IPS DF 6.9 (cell line): ENCODE data around the gene FADS2.

ENCODE experiments used
- DNase-seq: peaks from one replicate; pipeline ENCODE4 v3.0.0-alpha.2; 2013; ENCODE audit warnings: low read depth, low spot score
- H3K27ac ChIP-seq: one replicate; pipeline ENCODE4 v1.5.1; 2013; ENCODE audit warnings: low read length, control low read depth
- H3K27me3 ChIP-seq: 2 replicates; pipeline ENCODE4 v1.6.1; 2013; ENCODE audit warnings: mild to moderate bottlenecking, low read length; ENCODE audit not compliant: control insufficient read depth, insufficient read depth
- H3K36me3 ChIP-seq: 2 replicates; pipeline ENCODE4 v1.6.1; 2013; ENCODE audit warnings: low read length; ENCODE audit not compliant: control insufficient read depth, insufficient read depth
- H3K4me1 ChIP-seq: 2 replicates; pipeline ENCODE4 v1.6.1; 2013; ENCODE audit warnings: low read length; ENCODE audit not compliant: control insufficient read depth, insufficient read depth
- H3K4me3 ChIP-seq: 2 replicates; pipeline ENCODE4 v1.5.1; 2013; ENCODE audit warnings: mild to moderate bottlenecking, low read length
- H3K9me3 ChIP-seq: 2 replicates; pipeline ENCODE4 v1.6.1; 2013; ENCODE audit warnings: low read length, inconsistent platforms; ENCODE audit not compliant: control insufficient read depth, insufficient read depth
- WGBS: extraction: QIAGEN DNeasy Blood & Tissue Kit; methylation state at CpG from one replicate; pipeline ENCODE4 v1.1.7; 2013; ENCODE audit warnings: mixed read lengths, missing lambda C conversion rate; ENCODE audit not compliant: insufficient read length, insufficient coverage; 5-methylcytosine and 5-hydroxymethylcytosine counted together

The FADS2 gene

DNA sequence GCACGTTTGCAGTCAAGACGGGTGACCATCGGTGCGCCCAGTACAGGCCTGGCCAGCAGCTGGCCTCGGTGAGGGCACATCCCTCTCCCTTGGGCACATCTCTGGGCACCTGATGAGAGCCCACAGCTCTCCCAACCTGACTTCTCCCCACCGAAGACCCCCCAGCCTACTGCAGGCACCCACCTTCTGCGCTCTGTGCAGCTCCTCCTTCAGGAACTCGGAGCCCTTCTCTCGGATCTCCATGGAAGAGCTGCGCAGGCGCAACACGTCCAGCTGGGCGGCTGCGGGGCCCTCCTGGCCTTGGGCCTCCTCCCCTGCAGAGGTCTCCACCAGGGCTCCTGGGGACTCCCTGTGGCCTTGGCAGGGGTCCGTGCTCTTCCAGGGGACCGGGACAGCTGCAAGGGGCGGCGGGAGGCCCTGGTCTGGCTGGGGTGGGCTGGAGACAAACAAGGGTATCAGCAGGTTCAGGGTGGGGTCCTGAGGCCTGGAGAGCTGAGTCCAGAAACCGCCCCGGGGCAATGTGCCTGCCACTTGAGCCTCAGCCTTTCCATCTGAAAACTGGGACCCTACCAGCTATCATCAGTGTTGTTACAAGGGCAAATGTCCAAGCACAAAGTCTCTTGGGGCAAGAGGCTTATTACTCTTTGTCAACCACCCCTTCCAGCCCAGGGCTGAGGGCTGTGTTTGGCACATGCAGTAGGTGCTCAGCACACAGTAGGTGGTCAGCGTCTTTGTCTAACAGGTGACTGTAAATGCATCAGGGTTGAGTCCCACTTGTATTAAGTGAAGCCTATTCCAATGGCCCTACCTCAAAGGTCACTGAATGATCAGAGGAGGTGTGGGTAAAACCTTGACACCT, 80.0 kb downstream of the FADS2 start:
- no peak overlapping the region for H3K4me3 ChIP-seq
- no peaks in the 10 kb centered on the region for H3K4me1 ChIP-seq
- no peaks in the 10 kb centered on the region for H3K9me3 ChIP-seq
- no CpG with 5 or more reads among the region's 21 CpGs for whole genome bisulfite sequencing
- no peaks in the 10 kb centered on the region for H3K27me3 ChIP-seq
- no peak for DNase-seq
- H3K36me3 ChIP-seq = no peaks in the 10 kb centered on the region
- H3K27ac ChIP-seq = no peak overlapping the region

DNA sequence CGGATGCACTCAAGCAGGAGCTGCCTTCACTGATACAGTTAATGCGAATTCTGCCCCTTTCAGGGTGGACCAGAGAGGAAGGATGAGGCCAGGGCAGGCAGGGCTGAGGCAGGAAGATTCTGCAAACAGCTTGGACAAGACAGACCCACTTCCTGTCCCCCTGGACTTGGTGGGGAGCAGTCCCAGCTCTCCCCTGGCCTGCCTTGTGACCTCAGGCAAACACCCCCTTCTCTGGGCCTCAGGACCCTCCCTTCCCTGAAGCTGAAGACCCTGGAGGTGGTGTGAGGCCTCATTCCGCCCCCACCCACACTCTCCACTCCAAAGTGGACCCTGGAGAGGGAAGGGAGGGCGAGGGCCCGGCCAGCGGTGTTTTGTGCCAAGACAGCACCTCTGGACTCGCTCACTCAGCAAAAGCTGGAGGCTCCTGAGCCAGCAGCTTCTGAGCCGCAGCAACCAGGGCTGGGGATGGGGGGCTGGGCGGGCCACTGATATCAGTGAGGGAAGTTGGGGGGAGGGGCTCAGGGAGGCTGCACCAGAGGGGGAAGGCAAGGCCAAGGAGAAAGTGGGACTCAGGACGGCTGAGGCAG, 80.7 kb downstream of the FADS2 start:
- no peaks in the 10 kb centered on the region for H3K4me1 ChIP-seq
- WGBS = no CpG with 5 or more reads among the region's 10 CpGs
- H3K27me3 ChIP-seq = no peaks in the 10 kb centered on the region
- DNase-seq = no peak
- H3K9me3 ChIP-seq = no peaks in the 10 kb centered on the region
- no peaks in the 10 kb centered on the region for H3K36me3 ChIP-seq
- no peak overlapping the region for H3K4me3 ChIP-seq
- H3K27ac ChIP-seq = no peak overlapping the region

DNA sequence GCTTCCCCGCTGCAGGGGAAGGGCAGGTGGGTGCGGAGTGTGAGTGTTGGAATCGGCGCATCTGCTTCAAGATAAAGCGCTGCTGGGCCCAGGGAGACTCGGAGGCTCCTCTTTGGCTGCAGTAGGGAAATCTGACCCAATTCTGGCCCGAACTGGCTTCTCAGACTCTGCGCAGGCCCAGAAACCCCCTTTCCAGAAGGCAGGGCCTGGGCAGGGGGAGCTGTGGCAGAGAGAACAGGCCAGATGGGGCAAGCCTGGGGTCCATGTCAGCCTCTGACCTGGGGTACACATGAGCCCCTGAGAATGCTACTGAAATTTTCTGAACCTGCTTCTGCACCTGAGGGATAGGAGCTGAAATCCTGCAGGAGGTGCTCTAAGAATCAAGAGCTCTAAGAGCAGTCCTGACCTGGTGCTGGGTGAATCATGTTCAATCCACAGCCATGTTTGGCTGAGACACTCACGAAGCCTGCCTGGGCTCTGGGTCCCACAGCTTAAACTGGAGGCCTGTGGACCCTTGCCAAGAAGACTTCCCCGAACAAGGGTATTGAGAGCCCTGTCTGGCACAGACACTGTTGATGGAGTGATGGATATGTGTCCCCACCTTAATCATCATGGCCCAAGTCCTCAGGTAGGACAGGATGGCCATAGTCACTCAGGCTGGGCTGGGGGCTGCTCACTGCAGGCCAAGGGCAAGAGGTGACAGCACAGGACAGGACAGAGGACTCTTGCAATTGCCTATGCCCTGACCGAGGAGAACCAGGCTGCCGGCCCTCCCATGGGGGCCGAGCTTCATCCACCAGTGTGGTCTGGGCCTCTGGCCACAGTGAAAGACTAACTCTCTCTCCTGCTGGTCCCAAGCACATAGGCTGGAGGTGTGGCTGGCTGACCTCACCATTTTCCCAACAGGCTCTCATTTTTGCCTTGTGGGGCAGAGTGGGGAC, 82.4 kb downstream of the FADS2 start:
- H3K27me3 ChIP-seq = no peaks in the 10 kb centered on the region
- no peaks in the 10 kb centered on the region for H3K36me3 ChIP-seq
- no peak overlapping the region for H3K27ac ChIP-seq
- no CpG with 5 or more reads among the region's 13 CpGs for WGBS
- H3K9me3 ChIP-seq = no peaks in the 10 kb centered on the region
- no peak overlapping the region for H3K4me3 ChIP-seq
- no peak for DNase-seq
- no peaks in the 10 kb centered on the region; the same call in 1 of the 2 replicates for H3K4me1 ChIP-seq

DNA sequence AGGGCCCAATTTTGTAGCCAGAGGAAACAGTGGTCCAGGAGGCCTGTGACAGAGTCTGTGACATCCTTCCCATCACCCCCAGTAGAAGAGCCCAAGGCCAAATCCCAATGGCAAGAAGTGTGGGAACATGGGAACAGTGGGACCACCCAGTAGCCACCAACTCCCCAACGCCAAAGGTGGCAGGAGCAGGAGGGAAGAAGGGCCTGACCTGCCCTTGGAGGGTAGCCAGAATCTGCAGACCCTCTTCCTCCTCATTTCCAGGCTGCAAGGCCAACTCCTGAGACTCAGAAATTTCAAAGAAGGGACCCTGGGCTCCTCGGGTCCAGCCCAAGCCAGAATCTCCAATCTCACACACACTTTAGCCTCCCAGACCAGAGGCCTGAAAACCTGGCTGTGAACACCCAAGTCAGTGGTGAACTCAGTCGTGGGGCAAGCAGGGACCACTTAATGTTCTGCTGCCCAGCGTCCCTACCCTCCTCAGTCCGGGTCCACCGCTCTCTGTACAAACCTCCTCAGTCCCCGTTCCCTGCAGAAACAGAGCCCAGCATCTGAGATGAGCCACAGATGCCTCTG, 83.1 kb downstream of the FADS2 start:
- H3K36me3 ChIP-seq = no peaks in the 10 kb centered on the region
- H3K27ac ChIP-seq = no peak overlapping the region
- H3K4me3 ChIP-seq = no peak overlapping the region
- no peaks in the 10 kb centered on the region for H3K9me3 ChIP-seq
- H3K4me1 ChIP-seq = no peaks in the 10 kb centered on the region; the same call in 1 of the 2 replicates
- no peaks in the 10 kb centered on the region for H3K27me3 ChIP-seq
- no CpG with 5 or more reads among the region's 7 CpGs for WGBS
- no peak for DNase-seq

DNA sequence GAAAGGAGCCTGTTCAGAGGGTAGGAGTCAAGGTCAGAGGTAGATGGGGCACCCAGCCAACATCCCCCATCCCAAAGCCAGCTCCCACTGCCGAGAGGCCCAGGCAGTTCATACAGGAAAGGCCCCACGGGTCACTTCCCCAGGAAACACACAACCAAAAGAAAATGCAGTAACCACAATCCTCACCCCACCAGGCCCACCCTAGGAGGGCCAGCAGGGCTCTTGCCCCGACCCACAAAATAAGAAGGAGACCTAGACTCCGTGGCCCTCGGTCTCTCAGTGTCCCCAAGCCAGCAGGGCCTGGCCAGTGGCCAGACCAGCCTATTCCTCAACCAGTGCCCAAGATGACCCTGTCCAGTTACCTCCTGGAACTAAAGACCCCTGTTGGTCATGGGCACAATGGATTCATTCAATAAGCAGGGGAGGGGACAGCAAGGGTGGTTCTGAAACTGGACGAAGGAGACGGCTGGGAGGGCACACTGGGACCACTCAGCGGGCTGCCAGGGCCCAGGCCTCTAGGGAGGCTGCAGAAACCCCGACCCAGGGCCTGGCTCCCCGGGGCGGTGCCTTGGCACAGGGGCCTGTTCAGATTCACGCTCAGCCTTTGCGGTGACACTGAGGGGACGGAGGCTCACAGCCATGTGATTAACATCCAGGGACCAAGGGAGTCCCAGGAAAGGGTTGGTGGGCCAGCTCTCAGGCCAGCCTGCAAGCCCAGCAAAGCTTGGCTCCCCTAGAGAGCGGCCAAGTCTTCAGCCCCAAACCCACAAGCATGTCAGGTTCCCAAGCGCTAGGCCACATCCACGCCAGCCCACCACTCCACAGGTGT, 83.8 kb downstream of the FADS2 start:
- no peaks in the 10 kb centered on the region for H3K36me3 ChIP-seq
- no peaks in the 10 kb centered on the region; the same call in 1 of the 2 replicates for H3K4me1 ChIP-seq
- H3K4me3 ChIP-seq = no peak overlapping the region
- WGBS = no CpG with 5 or more reads among the region's 17 CpGs
- H3K27me3 ChIP-seq = no peaks in the 10 kb centered on the region; the same call in 1 of the 2 replicates
- H3K9me3 ChIP-seq = no peaks in the 10 kb centered on the region
- no peak for DNase-seq
- H3K27ac ChIP-seq = no peak overlapping the region

DNA sequence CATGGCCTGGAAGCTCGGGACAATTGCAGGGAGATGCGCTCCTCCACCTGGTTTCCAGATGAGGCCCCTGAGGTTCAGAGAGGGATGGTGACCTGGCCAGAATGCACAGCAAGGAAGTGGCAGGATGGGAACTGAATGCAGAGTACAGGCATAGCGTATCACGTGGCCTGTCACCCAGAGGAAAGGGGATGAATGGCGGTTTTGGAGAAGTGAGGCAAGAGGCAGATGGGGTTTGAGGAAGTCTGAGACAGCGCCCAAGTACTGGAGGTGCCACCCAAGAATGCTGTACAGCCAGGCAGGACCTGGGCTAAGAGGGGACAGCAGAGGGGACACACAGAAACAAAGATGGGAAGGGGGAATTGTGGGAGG, 84.4 kb downstream of the FADS2 start:
- H3K4me1 ChIP-seq = no peaks in the 10 kb centered on the region; the same call in 1 of the 2 replicates
- H3K9me3 ChIP-seq = no peaks in the 10 kb centered on the region
- no peaks in the 10 kb centered on the region for H3K36me3 ChIP-seq
- no CpG with 5 or more reads among the region's 6 CpGs for WGBS
- H3K27me3 ChIP-seq = no peaks in the 10 kb centered on the region; the same call in 1 of the 2 replicates
- DNase-seq = no peak
- H3K27ac ChIP-seq = no peak overlapping the region
- H3K4me3 ChIP-seq = no peak overlapping the region

DNA sequence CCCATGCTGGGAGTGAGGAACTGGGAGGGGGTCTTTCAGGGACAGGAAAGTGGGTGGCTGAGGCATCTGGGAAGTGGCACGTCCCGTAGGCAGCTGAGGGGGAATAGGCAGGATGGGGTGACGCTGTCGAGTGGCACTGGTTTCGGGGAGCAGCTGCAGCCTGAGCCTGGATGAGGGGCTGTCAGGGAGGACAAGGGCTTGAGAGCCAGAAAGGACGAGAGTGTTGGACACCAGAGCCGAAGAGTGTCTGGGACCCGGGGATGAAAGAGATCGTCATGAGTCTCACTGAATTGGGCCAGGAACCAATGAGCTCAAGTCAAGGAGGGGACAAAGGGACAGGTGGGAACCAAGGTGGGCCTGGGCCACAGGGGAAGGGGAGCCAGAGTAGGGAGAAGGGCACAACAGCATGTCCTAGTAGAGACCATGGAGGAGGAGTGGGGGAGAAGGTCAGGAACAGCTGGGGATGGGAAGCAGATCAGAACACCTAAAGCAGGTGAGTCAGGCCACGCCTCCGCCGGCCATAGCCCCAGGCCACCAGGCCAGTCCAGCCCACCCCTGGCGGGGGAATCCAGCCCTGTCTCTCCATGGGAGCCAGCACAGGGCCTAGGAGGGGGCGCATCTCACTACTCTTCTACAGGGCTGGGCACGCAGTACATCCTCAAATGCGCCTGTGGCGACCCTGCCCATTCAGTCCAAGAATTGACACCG, 85.0 kb downstream of the FADS2 start:
- no peaks in the 10 kb centered on the region; the same call in 1 of the 2 replicates for H3K27me3 ChIP-seq
- H3K9me3 ChIP-seq = no peaks in the 10 kb centered on the region
- no peak for DNase-seq
- no CpG with 5 or more reads among the region's 18 CpGs for WGBS
- H3K4me1 ChIP-seq = no peaks in the 10 kb centered on the region; the same call in 1 of the 2 replicates
- H3K27ac ChIP-seq = no peak overlapping the region
- no peak overlapping the region for H3K4me3 ChIP-seq
- no peaks in the 10 kb centered on the region for H3K36me3 ChIP-seq

DNA sequence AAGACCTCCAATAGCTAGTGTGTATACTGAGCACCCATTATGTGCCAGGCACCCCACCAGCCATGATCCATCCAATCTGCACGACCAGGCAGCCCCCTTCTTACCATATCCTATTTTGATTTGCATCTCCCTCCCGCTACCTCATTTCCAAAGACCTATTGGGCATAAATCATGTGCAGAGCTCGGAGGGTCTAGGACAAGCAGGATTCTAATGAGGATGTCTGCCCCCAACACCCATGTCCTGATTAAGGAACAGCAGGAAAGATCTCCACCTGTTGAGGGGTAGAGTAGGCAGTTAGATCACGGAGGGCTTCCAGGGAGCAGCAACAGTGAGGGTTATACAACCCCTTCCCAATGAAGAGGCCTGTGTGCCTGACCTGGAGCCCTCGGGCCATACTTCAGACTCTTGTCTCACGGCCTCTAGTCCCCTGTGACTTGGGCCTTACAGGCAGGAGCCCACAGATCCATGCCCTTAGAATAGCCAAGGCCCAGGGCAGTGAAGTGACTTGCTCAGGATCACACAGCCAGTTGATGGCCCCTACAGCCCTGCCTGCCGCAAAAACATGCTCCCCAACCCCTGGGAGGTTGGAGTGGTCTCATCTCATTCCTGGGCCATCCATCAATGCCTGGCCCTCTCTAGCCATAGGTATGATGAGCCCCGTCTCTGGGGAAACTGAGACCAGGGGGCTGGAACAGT, 85.7 kb downstream of the FADS2 start:
- Histone ChIP-seq H3K36me3 (no peaks in the 10 kb centered on the region), H3K27me3 (no peaks in the 10 kb centered on the region; the same call in 1 of the 2 replicates), H3K4me1 (no peaks in the 10 kb centered on the region; the same call in 1 of the 2 replicates), H3K27ac (no peak overlapping the region), H3K9me3 (no peaks in the 10 kb centered on the region), H3K4me3 (no peak overlapping the region)
- no CpG with 5 or more reads among the region's 8 CpGs for WGBS
- DNase-seq = no peak
